ENCODE results near the gene MYOM1.
"Not testable (repeated sequence)": the region's sequence is repeated elsewhere in the genome, so short reads cannot be mapped to it uniquely, and the experiment has no call there.

MYOM1 gene

GRCh38 chr18:3220868-3221267 lies 1.1 kb upstream of the MYOM1 start:
- not testable (repeated sequence) for DNase-seq (ENCODE audit: low read depth, low spot score)

- no peak for DNase-seq (ENCODE audit: low read depth, low spot score)
Observed at GRCh38 chr18:3219241-3219630, 532 bp downstream of the MYOM1 start.

DNA sequence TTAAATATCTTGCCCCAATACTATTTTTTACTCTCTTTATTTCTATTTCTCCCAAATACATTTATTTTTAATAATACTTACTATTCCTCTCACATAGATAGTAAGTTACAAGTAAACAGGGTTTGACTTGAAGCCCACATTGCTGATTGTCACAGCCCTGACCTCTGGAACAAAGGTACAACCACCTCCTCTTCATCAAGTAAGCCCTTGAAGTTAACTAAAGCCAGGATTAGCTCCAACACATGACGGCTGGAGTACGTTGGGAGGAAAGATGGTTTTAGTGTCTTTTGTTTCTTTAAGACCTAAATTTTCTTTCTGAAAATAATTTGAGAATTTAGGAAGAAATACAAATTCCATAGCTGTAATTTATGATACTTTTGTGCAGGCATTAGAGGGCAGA lies 949 bp downstream of the MYOM1 start:
- no peak for DNase-seq (ENCODE audit: low read depth, low spot score)

GRCh38 chr18:3217948-3218647 lies 1.7 kb downstream of the MYOM1 start:
- DNase-seq (ENCODE audit: low read depth, low spot score) = no peak

DNA sequence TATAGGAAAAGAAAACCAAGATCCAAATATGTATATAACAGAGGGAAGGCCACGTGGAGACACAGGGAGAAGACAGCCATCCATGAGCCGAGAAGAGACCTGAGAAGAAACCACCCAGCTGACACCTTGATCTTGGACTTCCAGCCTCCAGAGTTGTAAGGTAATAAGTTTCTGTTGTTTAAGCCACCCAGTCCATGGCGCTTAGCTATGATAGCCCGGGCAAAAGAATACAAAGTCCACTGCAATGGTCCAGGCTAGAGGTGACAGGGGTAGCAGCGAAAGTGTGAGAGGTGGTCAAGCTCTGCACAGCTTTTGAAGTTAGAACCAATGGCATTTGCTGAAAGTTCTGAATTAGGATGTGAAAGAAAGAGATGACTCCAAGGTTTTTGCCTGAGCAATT lies 2.8 kb downstream of the MYOM1 start:
- no peak for DNase-seq (ENCODE audit: low read depth, low spot score)

DNA sequence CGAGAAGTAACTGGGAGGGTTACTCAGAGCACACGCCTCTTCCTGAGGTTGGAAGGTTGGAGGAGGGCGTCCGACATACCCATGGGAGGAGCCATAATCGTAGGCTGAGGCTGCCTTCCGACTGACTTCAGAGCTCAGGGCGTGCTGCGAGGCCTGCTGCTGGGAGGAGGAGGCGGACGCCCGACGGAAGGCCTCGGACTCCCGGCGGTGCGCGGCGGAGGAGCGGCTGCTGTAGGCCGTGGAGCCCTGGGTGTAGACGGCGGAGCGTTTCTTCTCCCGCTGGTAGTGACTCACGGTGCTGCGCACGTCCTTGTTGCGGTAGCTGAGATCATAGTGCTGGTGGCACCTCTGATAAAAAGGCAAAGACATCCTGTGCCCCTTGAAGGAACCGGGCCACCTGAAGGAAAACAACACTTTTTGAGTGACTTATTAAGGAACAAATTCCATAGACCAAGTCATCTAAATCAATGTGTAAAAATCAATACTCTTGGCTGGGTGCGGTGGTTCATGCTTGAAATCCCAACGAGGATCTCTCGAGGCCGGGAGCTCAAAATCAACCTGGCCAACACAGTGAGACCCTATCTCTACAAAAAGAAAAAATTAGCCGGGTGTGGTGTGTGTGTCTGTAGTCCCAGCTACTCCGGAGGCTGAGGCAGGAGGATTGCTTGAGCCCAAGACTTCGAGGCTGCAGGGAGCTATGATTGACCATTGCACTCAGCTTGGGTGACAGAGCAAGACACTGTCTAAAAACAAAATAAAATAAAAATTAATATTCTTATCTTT lies 4.7 kb downstream of the MYOM1 start:
- no peak for DNase-seq (ENCODE audit: low read depth, low spot score)

DNA sequence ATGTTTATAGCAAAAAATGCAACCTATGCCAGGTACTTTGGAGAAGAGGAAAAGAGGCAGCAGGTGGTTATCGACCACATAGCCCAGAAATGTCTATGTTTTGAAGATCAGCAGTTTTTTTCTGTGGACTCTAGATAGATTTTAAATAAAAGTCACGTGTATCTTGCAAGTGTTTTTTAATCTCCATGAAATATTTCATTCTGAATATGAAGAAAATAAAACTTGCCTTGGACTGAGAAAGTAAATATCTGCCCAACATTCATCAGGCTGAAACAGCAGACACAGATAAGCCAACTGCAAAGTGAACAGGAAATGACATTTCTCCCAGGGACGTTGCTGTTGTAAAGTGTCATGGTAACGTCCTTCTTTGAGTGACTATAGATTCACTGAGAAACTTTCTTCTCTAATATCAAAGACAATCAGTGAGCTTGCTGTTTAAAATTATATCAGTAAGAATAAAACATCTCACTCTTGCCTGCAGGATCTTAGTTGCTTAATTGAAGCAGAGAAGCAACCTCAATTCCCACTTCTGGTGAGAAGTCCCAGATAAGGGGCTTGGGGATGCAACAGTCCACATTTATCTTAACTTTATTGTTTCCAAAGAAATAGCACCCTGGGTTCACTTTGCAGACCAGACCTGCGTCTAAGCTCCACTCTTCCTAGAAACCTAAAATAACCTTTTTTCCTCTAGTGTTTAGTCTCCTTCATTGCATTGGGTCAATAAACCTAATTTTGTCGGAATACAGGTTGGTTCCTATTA lies 6.3 kb downstream of the MYOM1 start:
- no peak for DNase-seq (ENCODE audit: low read depth, low spot score)

DNA sequence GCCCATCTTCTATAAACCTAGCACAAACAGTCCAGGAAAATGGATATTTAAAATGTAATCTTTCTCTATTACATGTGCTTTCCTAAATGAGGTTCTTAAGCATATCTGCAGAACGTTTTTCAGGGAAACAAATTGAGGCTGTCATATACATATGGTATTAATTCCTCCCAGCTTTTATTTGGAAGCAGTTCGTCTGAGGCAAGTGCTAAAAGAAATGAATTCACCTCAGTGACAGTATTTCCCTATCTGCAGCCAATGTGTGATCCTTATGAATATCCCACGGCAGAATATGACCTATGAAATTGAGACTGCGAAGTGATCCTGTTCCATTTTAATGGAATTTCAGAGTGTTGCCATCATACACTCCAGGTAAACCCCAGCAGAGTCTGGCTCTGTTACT lies 7.1 kb downstream of the MYOM1 start:
- no peak for DNase-seq (ENCODE audit: low read depth, low spot score)

- DNase-seq (ENCODE audit: low read depth, low spot score) = peak; percentile 7
Observed at GRCh38 chr18:3211236-3211992, 8.4 kb downstream of the MYOM1 start.

GRCh38 chr18:3209859-3210569 lies 9.8 kb downstream of the MYOM1 start:
- DNase-seq (ENCODE audit: low read depth, low spot score) = no peak

DNA sequence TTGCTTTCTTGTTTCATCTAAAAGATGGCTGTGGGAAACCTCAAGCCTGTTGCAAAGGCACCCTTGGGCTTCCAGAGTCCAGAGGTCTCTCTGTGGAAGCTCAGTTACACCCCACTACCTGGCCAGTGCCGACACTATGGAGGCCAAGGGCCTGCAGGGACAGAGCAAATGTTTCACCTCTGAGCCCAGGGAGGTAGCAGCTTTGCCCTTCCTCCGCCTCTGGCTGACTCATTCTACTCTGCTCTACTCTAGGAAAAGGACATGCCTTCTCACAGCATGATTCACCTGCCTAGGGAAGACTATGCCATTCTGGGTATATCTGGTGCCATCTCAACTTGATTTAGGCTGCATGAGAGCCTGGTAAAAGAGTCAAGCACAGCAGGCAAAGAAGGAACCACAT lies 12.2 kb downstream of the MYOM1 start:
- DNase-seq (ENCODE audit: low read depth, low spot score) = peak; percentile 10

- DNase-seq (ENCODE audit: low read depth, low spot score) = no peak
Observed at GRCh38 chr18:3205239-3205638, 14.5 kb downstream of the MYOM1 start.

GRCh38 chr18:3199942-3200645 lies 19.7 kb downstream of the MYOM1 start:
- DNase-seq (ENCODE audit: low read depth, low spot score) = no peak

GRCh38 chr18:3198260-3198860 lies 21.4 kb downstream of the MYOM1 start:
- not testable (repeated sequence) for DNase-seq (ENCODE audit: low read depth, low spot score)

DNA sequence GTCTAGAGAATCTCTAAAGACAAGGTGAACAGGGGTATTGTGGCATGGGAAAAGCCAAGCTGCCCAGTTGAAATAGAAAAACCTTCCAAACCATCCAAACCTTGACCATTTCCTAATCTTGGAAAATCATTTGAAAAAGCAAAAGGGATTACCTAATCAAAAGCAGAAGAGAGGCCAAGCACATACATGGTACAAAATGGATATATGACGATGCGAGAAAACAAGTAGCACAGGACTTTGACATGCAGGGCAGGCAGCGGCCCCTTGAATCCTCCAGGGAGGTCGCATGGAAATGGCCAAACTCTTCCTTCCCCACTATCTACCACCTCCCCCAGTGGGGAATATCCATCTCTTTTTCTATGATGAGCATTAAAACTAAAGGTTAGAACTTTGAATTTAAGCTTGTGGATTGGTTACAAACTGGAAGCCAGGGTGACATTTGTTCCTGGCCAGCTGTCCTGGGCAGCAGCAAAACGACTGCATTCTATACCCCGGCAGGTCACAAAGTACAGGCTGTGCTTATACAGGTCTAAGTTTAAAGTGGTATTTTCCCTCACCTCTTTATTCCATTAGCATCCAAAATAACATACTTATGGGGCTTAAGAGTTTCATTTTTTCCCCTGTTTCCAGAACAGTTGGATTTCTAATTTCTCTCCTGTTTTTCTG lies 24.7 kb downstream of the MYOM1 start:
- DNase-seq (ENCODE audit: low read depth, low spot score) = no peak

DNA sequence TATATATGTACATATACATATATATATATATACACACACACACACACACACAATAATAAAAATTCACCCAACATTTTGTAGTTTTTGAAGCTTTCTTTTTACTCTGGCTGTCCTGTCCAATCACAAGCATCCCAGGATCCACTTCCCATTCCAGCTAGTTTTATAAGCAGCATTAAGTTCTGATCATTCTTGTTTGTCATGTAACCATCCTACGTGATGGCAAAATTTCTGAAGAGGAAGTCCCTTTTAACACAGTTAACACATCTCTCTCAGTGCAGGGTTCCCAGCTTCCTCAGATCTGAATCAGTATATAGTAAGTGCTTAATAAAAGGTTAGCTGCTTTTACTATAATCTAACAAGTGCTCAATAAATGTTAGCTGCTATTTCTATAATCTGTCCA lies 26.4 kb downstream of the MYOM1 start:
- no peak for DNase-seq (ENCODE audit: low read depth, low spot score)

DNA sequence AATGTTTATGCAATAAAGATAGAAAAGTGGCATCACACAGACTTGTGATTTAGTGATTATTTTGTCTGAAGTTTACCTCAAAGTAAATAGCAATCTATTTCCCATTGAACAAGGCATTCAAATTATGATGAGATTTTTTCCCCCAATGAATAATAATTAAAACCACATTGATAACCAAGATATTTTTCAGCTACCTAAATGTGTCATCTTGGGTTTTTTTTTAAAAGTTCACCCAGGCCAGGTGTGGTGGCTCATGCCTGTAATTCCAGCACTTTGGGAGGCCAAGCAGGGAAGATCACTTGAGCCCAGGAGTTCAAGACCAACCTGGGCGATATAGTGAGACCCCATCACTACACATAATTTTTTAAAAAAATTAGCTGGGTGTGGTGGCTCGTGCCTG lies 27.0 kb downstream of the MYOM1 start:
- DNase-seq (ENCODE audit: low read depth, low spot score) = no peak

GRCh38 chr18:3192286-3192685 lies 27.5 kb downstream of the MYOM1 start:
- no peak for DNase-seq (ENCODE audit: low read depth, low spot score)

GRCh38 chr18:3190610-3191009 lies 29.2 kb downstream of the MYOM1 start:
- no peak for DNase-seq (ENCODE audit: low read depth, low spot score)

- DNase-seq (ENCODE audit: low read depth, low spot score) = no peak
Observed at GRCh38 chr18:3189884-3190283, 29.9 kb downstream of the MYOM1 start.

Measured in astrocyte of the hippocampus (primary cell).